ENCODE results near the gene ZNF837.

- TF ChIP-seq CTCF (IDR thresholded peaks at IDR 0.05) (no peak), EZH2 (IDR thresholded peaks at IDR 0.05; ENCODE audit: borderline replicate concordance, insufficient read depth, low read depth, low read length, poor library complexity, severe bottlenecking) (no peak)
Observed at GRCh38 chr19:58400316-58400915, 19.6 kb upstream of the ZNF837 start.
